Activated T-helper 1 cell treated with Interleukin-2 at 50 U/mL for 16 hours (primary cell): Measurements from ENCODE around the gene PROSER3.
"Not testable (repeated sequence)": the region's sequence is repeated elsewhere in the genome, so short reads cannot be mapped to it uniquely, and the experiment has no call there.

Experiments used
- DNase-seq: peaks from one replicate; pipeline ENCODE4 v3.0.0-alpha.2; 2020; ENCODE audit warnings: low read depth

Gene PROSER3

GRCh38 chr19:35792312-35792711 is 34.3 kb downstream of the PROSER3 start:
- DNase-seq = no peak

GRCh38 chr19:35792888-35793287 is 34.9 kb downstream of the PROSER3 start:
- no peak for DNase-seq

- no peak for DNase-seq
These were observed 35.6 kb downstream of the PROSER3 start for GRCh38 chr19:35793381-35794165.

GRCh38 chr19:35795564-35795963 is 37.6 kb downstream of the PROSER3 start:
- DNase-seq = not testable (repeated sequence)

GRCh38 chr19:35796645-35797542 is 38.9 kb downstream of the PROSER3 start:
- DNase-seq = no peak

GRCh38 chr19:35797663-35798062 is 39.7 kb downstream of the PROSER3 start:
- DNase-seq = no peak

- DNase-seq = no peak
These were observed 43.9 kb downstream of the PROSER3 start for GRCh38 chr19:35801828-35802227.

GRCh38 chr19:35805526-35806102 is 47.6 kb downstream of the PROSER3 start:
- DNase-seq = no peak

- DNase-seq = no peak
These were observed 48.6 kb downstream of the PROSER3 start for GRCh38 chr19:35806597-35806996.

- no peak for DNase-seq
These were observed 49.7 kb downstream of the PROSER3 start for GRCh38 chr19:35807633-35808032.

GRCh38 chr19:35811317-35812219 is 53.6 kb downstream of the PROSER3 start:
- no peak for DNase-seq

- DNase-seq = no peak
These were observed 54.5 kb downstream of the PROSER3 start, which contains the start of gene PRODH2 for GRCh38 chr19:35812220-35813042. PRODH2 (minus strand) TSS chr19:35812845; CDS start chr19:35812805, 40 bp downstream.

- no peak for DNase-seq
These were observed 55.3 kb downstream of the PROSER3 start for GRCh38 chr19:35813043-35813890.

- no peak for DNase-seq
These were observed 58.3 kb downstream of the PROSER3 start for GRCh38 chr19:35816262-35816661.

GRCh38 chr19:35816846-35817245 is 58.9 kb downstream of the PROSER3 start:
- no peak for DNase-seq

- DNase-seq = no peak
These were observed 60.5 kb downstream of the PROSER3 start for GRCh38 chr19:35818445-35818844.
